ENCODE measurements around the gene COL23A1.

COL23A1 gene

DNA sequence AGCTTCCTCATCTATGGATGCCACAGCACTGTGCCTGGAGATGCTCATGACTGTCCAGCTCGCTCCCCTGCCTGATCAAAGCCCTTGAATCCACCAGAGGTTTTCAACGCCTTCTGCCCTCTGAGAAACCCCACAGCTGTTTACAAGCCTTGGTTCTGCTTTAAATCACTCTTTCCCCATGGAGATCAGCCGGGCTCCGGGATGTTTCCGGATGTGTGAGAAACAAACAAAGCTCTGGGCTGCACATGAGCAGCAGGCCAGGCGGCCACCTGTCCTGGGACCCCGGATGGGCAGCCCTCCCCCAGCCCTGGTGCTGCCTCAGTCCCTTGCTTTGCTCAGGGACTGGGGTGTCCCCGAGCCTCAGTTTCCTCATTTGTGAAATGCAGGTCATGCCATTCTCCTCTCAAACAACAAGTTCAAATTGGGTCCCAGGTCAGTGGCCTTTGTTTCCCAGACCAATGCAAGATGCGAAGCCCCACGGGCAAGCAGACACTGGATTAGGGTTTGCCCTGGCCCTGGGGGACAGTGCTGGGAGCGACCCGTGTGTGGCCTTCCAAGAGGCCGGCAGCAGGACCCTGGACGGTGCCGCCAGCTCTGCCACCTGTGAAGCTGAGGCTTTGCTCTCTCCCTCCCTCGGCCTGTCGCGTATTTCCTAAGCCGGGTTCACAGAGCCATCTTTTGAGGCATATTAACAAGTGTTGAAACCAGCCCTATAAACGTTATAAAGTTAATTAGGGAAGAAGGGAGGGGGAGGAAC, 315.2 kb downstream of the COL23A1 start:
- no peak overlapping the region for H3K9ac ChIP-seq (ENCODE audit: low read depth, low read length)

DNA sequence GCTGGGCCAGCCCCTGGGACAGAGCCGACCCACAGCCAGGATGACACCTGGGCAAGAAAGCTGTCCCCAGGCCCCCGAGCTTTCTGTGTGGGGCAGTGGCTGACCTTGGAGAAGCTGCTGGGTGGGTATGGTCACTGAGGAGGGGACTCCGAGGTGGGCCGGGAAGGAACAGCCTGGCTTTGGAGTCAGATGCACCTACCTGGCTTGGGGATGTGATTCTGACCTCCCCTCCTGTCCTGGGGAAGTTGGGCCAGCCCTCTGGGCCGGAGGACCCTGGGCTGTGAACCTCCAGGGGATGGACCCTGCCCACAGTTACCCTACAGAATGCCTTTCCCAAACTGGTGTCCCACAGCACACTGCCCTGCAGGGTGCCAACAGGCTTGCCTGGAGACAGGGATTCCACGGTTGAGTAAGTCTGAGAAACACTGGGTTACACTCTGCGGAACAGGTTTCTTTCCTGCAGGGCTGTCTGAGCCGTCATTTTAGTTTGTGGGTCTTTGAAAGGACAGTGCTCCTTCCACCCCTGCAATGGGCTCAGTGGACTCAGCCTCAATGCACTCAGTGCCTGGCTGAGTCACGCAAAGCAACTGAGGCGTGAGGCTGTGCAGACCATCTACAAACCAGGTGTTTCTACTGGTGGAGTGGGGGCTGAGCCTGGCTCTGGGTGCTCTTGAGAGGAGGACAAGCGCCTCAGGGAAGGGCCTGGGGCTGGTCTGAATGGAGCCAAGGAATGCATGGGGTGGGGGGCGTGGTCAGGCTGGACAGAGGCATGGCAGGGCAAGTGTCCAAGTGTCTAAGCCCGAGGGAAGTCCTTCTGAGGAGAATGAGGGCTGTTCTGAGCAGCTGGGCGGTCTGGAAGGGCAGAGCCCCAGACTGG, 316.3 kb downstream of the COL23A1 start:
- no peaks in the 10 kb centered on the region for H3K36me3 ChIP-seq (ENCODE audit: insufficient read depth, low read depth, low read length)
- peaks cover 5% of the 10 kb centered on the region for H3K27me3 ChIP-seq (ENCODE audit: insufficient read depth, low read length)
- H3K27ac ChIP-seq (ENCODE audit: low read length), result no peak overlapping the region
- no peaks in the 10 kb centered on the region for H3K9me3 ChIP-seq (ENCODE audit: insufficient read depth, low read depth, low read length)
- H3K4me1 ChIP-seq (ENCODE audit: insufficient read depth, low read length), result no peaks in the 10 kb centered on the region
- H3K9ac ChIP-seq (ENCODE audit: low read depth, low read length), result no peak overlapping the region
- no peak overlapping the region for H3K4me3 ChIP-seq (ENCODE audit: low read length)

More for the DNA sequence above, 315.2 kb downstream of the COL23A1 start:
- peaks cover 13% of the 10 kb centered on the region for H3K27me3 ChIP-seq (ENCODE audit: insufficient read depth, low read length)
- H3K36me3 ChIP-seq (ENCODE audit: insufficient read depth, low read depth, low read length), result no peaks in the 10 kb centered on the region
- 0 out of 2 replicates have a peak, but pooled peaks cover 2% of the 10 kb centered on the region for H3K4me1 ChIP-seq (ENCODE audit: insufficient read depth, low read length)
- H3K4me3 ChIP-seq (ENCODE audit: low read length), result no peak overlapping the region
- H3K9me3 ChIP-seq (ENCODE audit: insufficient read depth, low read depth, low read length), result no peaks in the 10 kb centered on the region
- no peak overlapping the region for H3K27ac ChIP-seq (ENCODE audit: low read length)

DNA sequence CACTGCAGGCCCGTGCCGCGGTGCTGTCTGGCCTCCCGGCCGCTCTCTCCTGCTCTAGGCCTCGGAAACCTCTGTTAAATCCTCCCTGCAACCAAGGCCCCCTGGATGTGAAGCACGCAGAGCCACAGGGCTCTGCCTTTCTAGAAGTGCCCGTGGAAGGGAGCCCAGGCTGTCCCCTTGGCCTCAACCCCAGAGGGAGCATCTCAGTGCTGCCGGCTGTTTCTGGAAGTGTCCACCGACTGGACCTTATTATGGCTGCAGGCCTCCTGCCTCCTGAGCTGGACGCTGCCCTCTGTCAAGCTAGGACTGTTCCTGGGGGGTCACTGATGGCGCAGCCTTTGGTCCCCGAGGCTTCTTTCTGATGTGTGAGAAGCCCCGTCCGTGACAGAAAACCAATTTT, 317.2 kb downstream of the COL23A1 start:
- H3K4me1 ChIP-seq (ENCODE audit: insufficient read depth, low read length), result no peaks in the 10 kb centered on the region
- H3K27me3 ChIP-seq (ENCODE audit: insufficient read depth, low read length), result no peaks in the 10 kb centered on the region
- H3K4me3 ChIP-seq (ENCODE audit: low read length), result no peak overlapping the region
- no peaks in the 10 kb centered on the region for H3K9me3 ChIP-seq (ENCODE audit: insufficient read depth, low read depth, low read length)
- H3K27ac ChIP-seq (ENCODE audit: low read length), result no peak overlapping the region
- H3K9ac ChIP-seq (ENCODE audit: low read depth, low read length), result no peak overlapping the region
- H3K36me3 ChIP-seq (ENCODE audit: insufficient read depth, low read depth, low read length), result no peaks in the 10 kb centered on the region

DNA sequence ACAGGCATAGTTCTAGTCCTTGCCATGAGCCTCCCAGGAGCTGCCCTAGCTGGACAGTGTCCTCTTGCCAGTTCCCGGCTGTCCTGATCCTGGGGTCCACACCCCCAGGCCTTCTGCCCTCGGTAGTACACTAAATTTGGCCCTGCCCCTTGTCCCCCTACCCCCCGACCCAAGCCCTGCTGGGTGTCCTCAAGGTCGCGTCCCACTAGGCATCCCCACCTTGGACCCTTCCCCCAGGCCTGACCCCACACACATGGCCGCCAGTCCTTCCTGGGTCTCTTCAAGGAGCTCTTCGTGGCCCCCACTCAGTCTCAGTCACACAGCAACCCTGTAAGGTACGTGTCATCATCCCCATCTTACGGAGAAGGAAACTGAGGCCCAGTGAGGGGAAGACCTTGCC, 317.6 kb downstream of the COL23A1 start:
- H3K9me3 ChIP-seq (ENCODE audit: insufficient read depth, low read depth, low read length), result no peaks in the 10 kb centered on the region

DNA sequence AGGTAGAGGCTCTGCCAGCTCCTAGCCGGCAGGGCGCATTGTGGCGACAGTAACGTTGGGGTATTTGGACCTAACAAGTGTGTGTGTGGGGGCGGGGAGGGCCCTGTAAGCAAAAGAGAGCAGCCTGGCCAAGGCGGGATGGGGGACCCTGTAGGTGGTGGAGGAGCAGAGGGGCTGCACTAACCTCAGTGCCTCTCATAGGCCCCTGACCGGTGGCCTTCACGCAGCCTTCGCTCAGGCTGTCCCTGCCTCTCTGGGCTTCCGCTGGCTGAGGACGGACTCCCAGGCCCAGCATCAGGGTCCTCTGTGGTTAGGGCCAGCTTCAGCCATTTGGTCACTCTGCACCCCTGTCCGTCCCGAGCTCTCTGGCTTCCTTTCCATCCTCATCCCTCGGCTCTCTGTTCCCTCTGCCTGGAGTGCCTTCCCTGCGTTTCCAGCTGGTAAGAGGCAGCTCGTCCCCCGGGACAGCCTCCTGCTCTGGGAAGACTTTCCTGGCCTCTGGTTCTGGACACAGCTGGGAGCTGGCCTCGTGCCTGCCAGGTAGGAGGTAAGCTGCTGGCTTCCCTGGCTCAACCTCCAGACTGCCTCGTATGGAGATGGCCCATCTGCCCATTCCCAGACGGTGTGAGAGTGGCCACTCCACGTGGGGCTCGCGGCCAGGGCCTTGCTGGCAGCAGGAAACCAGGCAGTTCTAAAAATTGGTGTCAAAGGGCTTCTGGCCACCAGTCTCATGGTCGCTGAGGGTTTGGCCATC, 318.3 kb downstream of the COL23A1 start:
- Histone ChIP-seq H3K9me3 (ENCODE audit: insufficient read depth, low read depth, low read length) (no peaks in the 10 kb centered on the region), H3K9ac (ENCODE audit: low read depth, low read length) (no peak overlapping the region), H3K4me1 (ENCODE audit: insufficient read depth, low read length) (no peaks in the 10 kb centered on the region), H3K36me3 (ENCODE audit: insufficient read depth, low read depth, low read length) (no peaks in the 10 kb centered on the region), H3K4me3 (ENCODE audit: low read length) (no peak overlapping the region), H3K27ac (ENCODE audit: low read length) (no peak overlapping the region), H3K27me3 (ENCODE audit: insufficient read depth, low read length) (no peaks in the 10 kb centered on the region)

More for the DNA sequence above, 317.6 kb downstream of the COL23A1 start:
- Histone ChIP-seq H3K4me1 (ENCODE audit: insufficient read depth, low read length) (no peaks in the 10 kb centered on the region), H3K27me3 (ENCODE audit: insufficient read depth, low read length) (no peaks in the 10 kb centered on the region), H3K36me3 (ENCODE audit: insufficient read depth, low read depth, low read length) (no peaks in the 10 kb centered on the region), H3K4me3 (ENCODE audit: low read length) (no peak overlapping the region), H3K9ac (ENCODE audit: low read depth, low read length) (no peak overlapping the region), H3K27ac (ENCODE audit: low read length) (no peak overlapping the region)

DNA sequence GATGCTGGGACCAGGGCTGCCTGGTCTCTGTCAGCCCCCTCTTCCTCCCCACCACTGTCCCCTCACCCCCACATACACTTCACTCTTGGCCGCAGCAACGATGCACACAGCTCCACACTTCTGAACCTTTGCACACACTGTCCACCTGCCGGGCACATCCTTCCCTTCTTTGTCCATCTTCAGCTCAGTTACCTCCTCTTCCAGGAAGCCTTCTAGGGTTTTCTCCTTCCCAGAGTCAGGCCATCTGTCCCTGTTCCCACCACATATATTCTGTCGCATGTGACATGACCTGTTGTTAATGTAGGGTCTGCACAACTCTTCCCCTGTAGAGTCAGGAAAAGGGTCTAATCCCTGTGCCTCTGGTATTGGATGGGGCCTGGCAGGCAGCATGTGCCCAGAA, 319.0 kb downstream of the COL23A1 start:
- no peaks in the 10 kb centered on the region for H3K36me3 ChIP-seq (ENCODE audit: insufficient read depth, low read depth, low read length)
- no peaks in the 10 kb centered on the region for H3K27me3 ChIP-seq (ENCODE audit: insufficient read depth, low read length)
- H3K4me3 ChIP-seq (ENCODE audit: low read length), result no peak overlapping the region
- H3K9ac ChIP-seq (ENCODE audit: low read depth, low read length), result no peak overlapping the region
- no peaks in the 10 kb centered on the region for H3K9me3 ChIP-seq (ENCODE audit: insufficient read depth, low read depth, low read length)
- H3K4me1 ChIP-seq (ENCODE audit: insufficient read depth, low read length), result no peaks in the 10 kb centered on the region
- no peak overlapping the region for H3K27ac ChIP-seq (ENCODE audit: low read length)

DNA sequence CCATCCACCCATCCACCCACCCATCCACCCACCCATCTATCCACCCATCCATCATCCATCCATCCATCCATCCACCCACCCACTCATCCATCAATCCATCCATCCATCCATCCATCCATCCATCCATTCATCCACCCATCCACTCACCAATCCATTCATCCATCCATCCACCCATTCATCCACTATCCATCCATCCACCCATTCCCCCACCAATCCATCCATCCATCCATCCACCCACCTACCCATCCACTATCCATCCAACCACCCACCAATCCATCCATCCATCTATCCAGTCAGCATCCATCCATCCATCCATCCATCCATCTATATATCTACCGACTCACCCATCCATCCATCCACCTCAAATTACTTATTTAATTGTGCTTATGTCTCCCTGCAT, 320.7 kb downstream of the COL23A1 start:
- H3K27me3 ChIP-seq (ENCODE audit: insufficient read depth, low read length), result no peaks in the 10 kb centered on the region; the same call in 1 of the 2 replicates
- no peaks in the 10 kb centered on the region for H3K36me3 ChIP-seq (ENCODE audit: insufficient read depth, low read depth, low read length)
- no peaks in the 10 kb centered on the region for H3K4me1 ChIP-seq (ENCODE audit: insufficient read depth, low read length)
- no peak overlapping the region for H3K27ac ChIP-seq (ENCODE audit: low read length)
- no peak overlapping the region for H3K9ac ChIP-seq (ENCODE audit: low read depth, low read length)
- no peaks in the 10 kb centered on the region for H3K9me3 ChIP-seq (ENCODE audit: insufficient read depth, low read depth, low read length)
- no peak overlapping the region for H3K4me3 ChIP-seq (ENCODE audit: low read length)

DNA sequence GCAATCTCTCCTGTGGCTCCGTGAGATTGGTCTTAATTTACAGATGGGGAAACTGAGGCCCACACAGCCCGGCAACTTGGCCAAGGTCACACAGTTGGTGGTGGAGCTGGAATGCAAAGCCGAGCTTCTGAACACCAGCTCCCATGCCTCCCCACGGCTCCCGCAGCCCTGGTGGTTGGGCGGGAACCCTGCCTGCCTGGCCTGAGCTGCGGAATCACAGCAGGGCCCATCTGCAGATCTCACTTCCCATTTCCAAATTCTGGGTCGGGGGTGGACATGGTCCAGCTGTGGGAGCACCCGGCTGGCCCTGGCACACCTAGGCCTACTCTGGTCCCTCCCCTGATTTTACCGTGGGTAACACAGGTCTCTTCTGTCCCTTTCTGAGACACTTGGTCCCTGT, 322.3 kb downstream of the COL23A1 start:
- Histone ChIP-seq H3K4me3 (ENCODE audit: low read length) (no peak overlapping the region), H3K9ac (ENCODE audit: low read depth, low read length) (no peak overlapping the region), H3K27ac (ENCODE audit: low read length) (no peak overlapping the region), H3K4me1 (ENCODE audit: insufficient read depth, low read length) (no peaks in the 10 kb centered on the region), H3K36me3 (ENCODE audit: insufficient read depth, low read depth, low read length) (no peaks in the 10 kb centered on the region), H3K27me3 (ENCODE audit: insufficient read depth, low read length) (no peaks in the 10 kb centered on the region; the same call in 1 of the 2 replicates), H3K9me3 (ENCODE audit: insufficient read depth, low read depth, low read length) (no peaks in the 10 kb centered on the region)

DNA sequence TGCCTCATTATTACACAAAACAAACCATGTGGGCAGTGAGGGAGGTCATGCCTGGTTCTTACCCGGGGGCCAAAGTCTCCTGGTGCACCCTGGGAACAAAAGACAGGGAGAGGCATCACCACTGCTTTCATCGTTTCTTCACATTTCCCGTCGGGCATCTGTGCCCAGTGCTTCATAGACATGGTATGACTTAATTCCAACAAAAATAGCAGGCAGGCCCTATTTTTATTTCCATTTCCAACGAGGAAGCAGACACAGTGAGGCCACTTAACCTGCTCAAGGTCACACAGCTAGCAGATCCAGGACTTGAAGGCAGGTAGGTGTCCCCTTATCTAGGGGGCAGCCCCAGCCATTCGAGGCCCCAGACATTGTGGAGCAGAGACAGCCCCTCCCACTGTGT, 322.9 kb downstream of the COL23A1 start:
- no peaks in the 10 kb centered on the region for H3K4me1 ChIP-seq (ENCODE audit: insufficient read depth, low read length)
- no peak overlapping the region for H3K9ac ChIP-seq (ENCODE audit: low read depth, low read length)
- H3K27ac ChIP-seq (ENCODE audit: low read length), result no peak overlapping the region
- H3K4me3 ChIP-seq (ENCODE audit: low read length), result no peak overlapping the region
- no peaks in the 10 kb centered on the region for H3K36me3 ChIP-seq (ENCODE audit: insufficient read depth, low read depth, low read length)
- H3K9me3 ChIP-seq (ENCODE audit: insufficient read depth, low read depth, low read length), result no peaks in the 10 kb centered on the region
- no peaks in the 10 kb centered on the region; the same call in 1 of the 2 replicates for H3K27me3 ChIP-seq (ENCODE audit: insufficient read depth, low read length)

DNA sequence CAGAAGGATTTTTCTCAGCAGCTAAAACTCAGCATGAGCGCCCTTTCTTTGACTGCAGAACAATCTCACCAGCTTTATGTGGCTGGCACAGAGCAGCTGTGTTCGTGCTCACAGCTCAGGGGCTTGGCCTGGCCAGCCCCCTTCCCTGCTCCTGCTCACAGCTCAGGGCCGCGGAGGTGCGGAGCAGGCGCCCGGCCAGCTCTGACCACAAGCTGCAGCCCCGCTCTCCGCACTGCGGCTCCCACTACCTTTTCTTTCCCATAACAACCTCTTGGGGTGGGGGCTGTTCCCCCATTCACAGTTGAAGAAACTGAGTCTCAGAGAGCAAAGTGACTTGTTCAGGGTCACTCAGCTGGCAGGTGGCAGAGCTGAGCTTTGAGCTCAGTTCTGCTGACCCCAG, 323.6 kb downstream of the COL23A1 start:
- Histone ChIP-seq H3K4me1 (ENCODE audit: insufficient read depth, low read length) (no peaks in the 10 kb centered on the region), H3K36me3 (ENCODE audit: insufficient read depth, low read depth, low read length) (no peaks in the 10 kb centered on the region), H3K9me3 (ENCODE audit: insufficient read depth, low read depth, low read length) (no peaks in the 10 kb centered on the region), H3K27me3 (ENCODE audit: insufficient read depth, low read length) (no peaks in the 10 kb centered on the region; the same call in 1 of the 2 replicates), H3K9ac (ENCODE audit: low read depth, low read length) (no peak overlapping the region), H3K4me3 (ENCODE audit: low read length) (no peak overlapping the region), H3K27ac (ENCODE audit: low read length) (no peak overlapping the region)

DNA sequence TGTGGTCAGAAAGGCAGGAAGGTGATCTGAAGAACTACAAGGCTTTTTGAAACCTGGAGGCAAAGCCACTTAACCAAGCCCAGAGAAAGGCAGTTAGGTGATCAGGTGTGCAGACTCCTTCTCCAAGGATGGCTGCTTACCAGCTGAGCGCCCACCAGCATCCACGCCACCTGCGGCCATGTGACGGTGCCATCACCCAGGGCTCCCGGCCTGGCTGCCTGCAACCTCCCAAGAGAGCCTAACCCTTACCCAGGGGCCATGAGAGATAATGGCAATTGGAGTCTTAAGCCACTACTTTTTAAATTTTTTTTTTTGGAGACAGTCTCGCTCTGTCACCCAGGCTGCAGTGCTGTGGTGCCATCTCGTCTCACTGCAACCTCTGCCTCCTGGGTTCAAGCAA, 324.4 kb downstream of the COL23A1 start:
- H3K27me3 ChIP-seq (ENCODE audit: insufficient read depth, low read length), result no peaks in the 10 kb centered on the region; the same call in 1 of the 2 replicates
- no peaks in the 10 kb centered on the region for H3K9me3 ChIP-seq (ENCODE audit: insufficient read depth, low read depth, low read length)
- H3K4me1 ChIP-seq (ENCODE audit: insufficient read depth, low read length), result no peaks in the 10 kb centered on the region
- H3K27ac ChIP-seq (ENCODE audit: low read length), result no peak overlapping the region
- H3K4me3 ChIP-seq (ENCODE audit: low read length), result no peak overlapping the region
- H3K9ac ChIP-seq (ENCODE audit: low read depth, low read length), result no peak overlapping the region
- no peaks in the 10 kb centered on the region for H3K36me3 ChIP-seq (ENCODE audit: insufficient read depth, low read depth, low read length)

Data from iPS-20b (cell line).